GM12801 (cell line): ENCODE results near the gene DOCK9.

ENCODE experiments used
- CTCF ChIP-seq: IDR thresholded peaks from one replicate; pipeline ENCODE4 v1.5.1; 2011; ENCODE audit warnings: control low read depth; ENCODE audit not compliant: insufficient read length; ENCODE audit errors: extremely low read depth

The DOCK9 gene

GRCh38 chr13:98800078-98800477 lies 177.8 kb downstream of the DOCK9 start:
- no peak for TF ChIP-seq CTCF

GRCh38 chr13:98798849-98799645 lies 178.8 kb downstream of the DOCK9 start:
- no peak for TF ChIP-seq CTCF

GRCh38 chr13:98797456-98797855 lies 180.4 kb downstream of the DOCK9 start:
- no peak for TF ChIP-seq CTCF

GRCh38 chr13:98796798-98797197 lies 181.1 kb downstream of the DOCK9 start:
- no peak for TF ChIP-seq CTCF

GRCh38 chr13:98796191-98796590 lies 181.7 kb downstream of the DOCK9 start:
- TF ChIP-seq CTCF: no peak

- TF ChIP-seq CTCF: no peak
Observed at GRCh38 chr13:98795220-98795619, 182.6 kb downstream of the DOCK9 start.

GRCh38 chr13:98794498-98794897 lies 183.4 kb downstream of the DOCK9 start:
- TF ChIP-seq CTCF: no peak
